Measurements from ENCODE around the gene POGZ.

DNA sequence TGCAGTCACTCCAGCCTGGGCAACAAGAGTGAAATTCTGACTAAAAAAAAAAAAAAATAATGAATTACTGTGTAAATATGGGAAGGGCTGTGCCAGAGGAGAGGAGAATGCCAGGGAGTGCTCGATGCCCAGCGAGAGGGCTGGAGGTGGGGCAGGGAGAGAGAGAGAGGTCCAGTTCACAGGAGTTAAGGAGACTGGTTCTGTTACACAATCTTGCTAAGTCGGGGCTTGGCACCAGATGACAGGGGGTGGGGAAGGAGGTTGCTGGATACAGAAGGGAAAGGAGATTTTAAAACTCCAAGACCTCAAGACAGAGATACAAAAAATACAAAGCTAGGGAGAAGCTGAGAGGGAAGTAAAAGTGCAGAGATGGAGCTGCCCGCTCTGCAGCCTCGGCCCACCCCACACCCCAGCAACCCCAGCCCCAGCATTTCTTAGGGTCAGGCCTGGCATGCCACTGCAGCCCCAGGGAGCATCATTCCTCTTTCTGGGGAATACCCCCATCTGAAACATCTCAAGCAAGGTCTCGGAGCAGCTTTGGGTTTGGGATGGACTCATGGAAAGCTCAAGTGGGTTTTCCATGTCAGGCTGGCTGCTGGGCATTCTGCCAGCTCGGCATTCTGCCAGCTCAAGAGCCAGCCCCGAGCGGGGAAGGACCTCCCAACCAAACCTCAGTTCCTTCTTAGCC lies 87.8 kb downstream of the POGZ start:
- no peak for TF ChIP-seq CTCF (IDR thresholded peaks at IDR 0.05; ENCODE audit: insufficient read depth, low read length, poor library complexity, severe bottlenecking)
- no peak for TF ChIP-seq EZH2phosphoT487 (conservative IDR thresholded peaks at IDR 0.05; ENCODE audit: low read length)
